ENCODE measurements around the gene MYO1D. TPM values are rescaled to one million over a fixed set of nuclear protein-coding genes. Genes with fewer than 3 reads are reported as not detected.

The MYO1D gene
- total RNA-seq, 1 experiment from 2014 or later: 29.9 TPM

DNA sequence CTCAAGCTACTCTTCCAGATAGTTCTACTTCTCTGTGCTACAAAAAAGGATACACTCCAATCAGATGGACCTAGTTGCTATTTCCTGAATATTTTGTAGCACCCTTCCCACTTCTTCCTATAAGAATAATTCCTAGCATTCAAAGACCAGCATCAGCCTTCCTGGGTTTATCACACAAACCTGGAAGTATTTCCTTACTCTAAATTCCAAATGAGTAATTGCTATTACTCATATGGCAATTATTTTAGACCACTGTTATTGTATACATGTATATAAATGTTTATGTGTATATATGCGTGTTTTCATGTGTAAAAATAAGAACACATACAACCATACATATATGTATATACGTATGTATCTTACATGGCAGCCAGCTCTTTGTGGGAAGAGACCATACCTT is 130.6 kb downstream of the MYO1D start (continued):
- TF ChIP-seq MXD4 (CRISPR knock-in tag; IDR thresholded peaks at IDR 0.05; ENCODE audit: borderline replicate concordance) (no peak), CREB1 (CRISPR knock-in tag; IDR thresholded peaks at IDR 0.05) (no peak), PRRX2 (CRISPR knock-in tag; IDR thresholded peaks at IDR 0.05) (no peak), RORB (CRISPR knock-in tag; IDR thresholded peaks at IDR 0.05) (no peak)
- TF ChIP-seq, protein P1, sequence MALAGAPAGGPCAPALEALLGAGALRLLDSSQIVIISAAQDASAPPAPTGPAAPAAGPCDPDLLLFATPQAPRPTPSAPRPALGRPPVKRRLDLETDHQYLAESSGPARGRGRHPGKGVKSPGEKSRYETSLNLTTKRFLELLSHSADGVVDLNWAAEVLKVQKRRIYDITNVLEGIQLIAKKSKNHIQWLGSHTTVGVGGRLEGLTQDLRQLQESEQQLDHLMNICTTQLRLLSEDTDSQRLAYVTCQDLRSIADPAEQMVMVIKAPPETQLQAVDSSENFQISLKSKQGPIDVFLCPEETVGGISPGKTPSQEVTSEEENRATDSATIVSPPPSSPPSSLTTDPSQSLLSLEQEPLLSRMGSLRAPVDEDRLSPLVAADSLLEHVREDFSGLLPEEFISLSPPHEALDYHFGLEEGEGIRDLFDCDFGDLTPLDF (CRISPR knock-in tag; IDR thresholded peaks at IDR 0.05): no peak

DNA sequence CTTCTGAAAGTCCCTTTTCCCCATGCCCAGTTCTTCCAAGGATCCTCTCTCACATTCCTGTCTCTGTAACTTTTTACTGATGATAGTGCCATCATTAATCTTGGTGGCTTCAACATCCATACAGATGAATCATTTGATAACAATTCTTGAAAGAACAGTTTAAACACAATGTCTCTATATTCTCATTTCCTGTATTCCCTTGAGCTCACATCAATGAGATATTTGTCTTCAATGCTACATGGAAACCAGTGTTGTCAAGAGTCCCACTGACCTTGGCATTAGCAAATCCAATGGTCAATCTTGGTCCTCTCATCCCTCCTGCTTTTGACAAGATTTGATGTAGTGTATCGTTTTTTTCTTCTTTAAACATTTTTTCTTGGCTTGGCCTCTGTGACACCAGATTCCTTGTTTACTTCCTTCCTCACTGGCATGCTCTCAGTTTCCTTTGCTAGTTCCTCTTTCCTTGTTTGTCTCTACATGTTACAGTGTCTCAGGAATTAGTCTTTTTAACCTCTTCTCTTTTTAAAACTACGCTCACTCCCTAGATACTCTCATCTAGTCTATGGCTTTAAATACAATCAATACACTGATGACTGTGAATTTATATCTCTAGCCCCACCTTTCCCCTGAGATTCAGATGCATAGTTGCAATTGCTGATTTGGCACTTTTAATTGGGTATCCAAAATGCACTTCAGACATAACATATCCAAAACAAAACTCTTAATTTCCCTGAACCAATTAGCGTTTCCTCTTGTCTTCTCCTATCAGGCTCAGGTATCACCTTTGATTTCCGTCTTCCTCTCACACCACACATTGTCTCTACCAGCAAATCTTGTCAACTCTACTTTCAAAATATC is 134.0 kb downstream of the MYO1D start:
- Mint-ChIP-seq H3K4me1 (no peaks in the 10 kb centered on the region), H3K27me3 (ENCODE audit: low read depth) (no peaks in the 10 kb centered on the region), H3K4me3 (no peak overlapping the region), H3K9me3 (0 out of 2 replicates have a peak, but pooled peaks cover 5% of the 10 kb centered on the region), H3K36me3 (no peaks in the 10 kb centered on the region; the same call in 1 of the 2 replicates), H3K27ac (no peak overlapping the region)
- TF ChIP-seq, protein P2, sequence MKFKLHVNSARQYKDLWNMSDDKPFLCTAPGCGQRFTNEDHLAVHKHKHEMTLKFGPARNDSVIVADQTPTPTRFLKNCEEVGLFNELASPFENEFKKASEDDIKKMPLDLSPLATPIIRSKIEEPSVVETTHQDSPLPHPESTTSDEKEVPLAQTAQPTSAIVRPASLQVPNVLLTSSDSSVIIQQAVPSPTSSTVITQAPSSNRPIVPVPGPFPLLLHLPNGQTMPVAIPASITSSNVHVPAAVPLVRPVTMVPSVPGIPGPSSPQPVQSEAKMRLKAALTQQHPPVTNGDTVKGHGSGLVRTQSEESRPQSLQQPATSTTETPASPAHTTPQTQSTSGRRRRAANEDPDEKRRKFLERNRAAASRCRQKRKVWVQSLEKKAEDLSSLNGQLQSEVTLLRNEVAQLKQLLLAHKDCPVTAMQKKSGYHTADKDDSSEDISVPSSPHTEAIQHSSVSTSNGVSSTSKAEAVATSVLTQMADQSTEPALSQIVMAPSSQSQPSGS (CRISPR knock-in tag; IDR thresholded peaks at IDR 0.05; ENCODE audit: borderline replicate concordance, low read depth): no peak
- TF ChIP-seq TEAD1 (CRISPR knock-in tag; IDR thresholded peaks at IDR 0.05): no peak
- TF ChIP-seq ZNF423 (CRISPR knock-in tag; IDR thresholded peaks at IDR 0.05): no peak
- TF ChIP-seq, protein P3, sequence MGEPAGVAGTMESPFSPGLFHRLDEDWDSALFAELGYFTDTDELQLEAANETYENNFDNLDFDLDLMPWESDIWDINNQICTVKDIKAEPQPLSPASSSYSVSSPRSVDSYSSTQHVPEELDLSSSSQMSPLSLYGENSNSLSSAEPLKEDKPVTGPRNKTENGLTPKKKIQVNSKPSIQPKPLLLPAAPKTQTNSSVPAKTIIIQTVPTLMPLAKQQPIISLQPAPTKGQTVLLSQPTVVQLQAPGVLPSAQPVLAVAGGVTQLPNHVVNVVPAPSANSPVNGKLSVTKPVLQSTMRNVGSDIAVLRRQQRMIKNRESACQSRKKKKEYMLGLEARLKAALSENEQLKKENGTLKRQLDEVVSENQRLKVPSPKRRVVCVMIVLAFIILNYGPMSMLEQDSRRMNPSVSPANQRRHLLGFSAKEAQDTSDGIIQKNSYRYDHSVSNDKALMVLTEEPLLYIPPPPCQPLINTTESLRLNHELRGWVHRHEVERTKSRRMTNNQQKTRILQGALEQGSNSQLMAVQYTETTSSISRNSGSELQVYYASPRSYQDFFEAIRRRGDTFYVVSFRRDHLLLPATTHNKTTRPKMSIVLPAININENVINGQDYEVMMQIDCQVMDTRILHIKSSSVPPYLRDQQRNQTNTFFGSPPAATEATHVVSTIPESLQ (CRISPR knock-in tag; IDR thresholded peaks at IDR 0.05): no peak
- TF ChIP-seq ZNF138 (CRISPR knock-in tag; conservative IDR thresholded peaks at IDR 0.05): no peak
- no peak for TF ChIP-seq FOXJ3 (CRISPR knock-in tag; IDR thresholded peaks at IDR 0.05; ENCODE audit: borderline replicate concordance)
- no peak for TF ChIP-seq CBFB (CRISPR knock-in tag; IDR thresholded peaks at IDR 0.05; ENCODE audit: low read depth)
- TF ChIP-seq NR2C2 (CRISPR knock-in tag; IDR thresholded peaks at IDR 0.05): no peak
- ChIA-PET CTCF (interaction anchor here (0.9 to 1.2 kb wide), 2 partner anchors 84 to 296 kb away, joined by 3 to 4 read pairs; no protein-coding TSS in a partner anchor), POLR2A (no interaction called here)
- DNase-seq (ENCODE audit: low spot score) (no peak), ATAC-seq (no peak)

DNA sequence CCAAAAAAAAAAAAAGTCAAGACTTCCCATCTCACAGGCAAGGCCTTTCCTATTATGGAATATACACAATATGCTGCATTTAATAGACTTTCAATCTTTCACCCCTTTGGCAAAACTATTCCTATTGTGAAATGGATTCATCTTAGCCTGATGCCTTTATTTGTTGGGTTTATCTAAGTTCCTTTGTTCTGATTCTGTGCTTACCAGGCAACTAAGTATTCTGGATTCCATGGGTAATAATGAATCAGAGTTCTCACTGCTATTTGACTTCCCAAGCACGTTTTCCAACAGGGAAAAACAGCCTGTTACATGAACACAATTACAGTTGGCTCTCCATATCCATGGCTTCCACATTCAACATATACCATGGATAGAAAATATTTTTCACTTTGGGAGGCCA is 135.5 kb downstream of the MYO1D start:
- TF ChIP-seq SMAD3 (CRISPR knock-in tag; IDR thresholded peaks at IDR 0.05; ENCODE audit: borderline replicate concordance): no peak
- Mint-ChIP-seq H3K4me3 (no peak overlapping the region), H3K27ac (no peak overlapping the region), H3K36me3 (no peaks in the 10 kb centered on the region; the same call in 1 of the 2 replicates), H3K9me3 (0 out of 2 replicates have a peak, but pooled peaks cover 5% of the 10 kb centered on the region), H3K4me1 (no peaks in the 10 kb centered on the region), H3K27me3 (ENCODE audit: low read depth) (no peaks in the 10 kb centered on the region)
- ChIA-PET POLR2A (no interaction called here), CTCF (no interaction called here)
- DNase-seq (ENCODE audit: low spot score) (no peak), ATAC-seq (no peak)

DNA sequence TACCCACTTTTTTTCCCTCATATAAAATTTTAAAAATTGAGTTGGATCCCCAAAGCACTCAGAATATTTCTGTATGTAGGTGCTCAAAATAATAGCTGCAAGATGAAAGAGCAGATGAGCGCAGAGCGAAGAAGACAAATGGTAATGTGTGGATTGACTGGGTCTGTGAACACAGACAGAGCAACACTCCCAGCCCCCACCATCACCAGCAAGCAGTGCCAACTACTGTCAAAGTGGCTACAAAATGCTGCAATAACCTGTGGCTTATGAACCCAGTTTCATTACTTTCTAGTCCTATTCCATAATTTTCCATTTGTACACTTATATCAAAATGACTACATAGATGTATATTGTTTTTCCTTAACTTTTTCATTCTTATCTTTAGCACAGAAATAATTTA is 137.2 kb downstream of the MYO1D start:
- no peak overlapping the region for H3K27ac Mint-ChIP-seq
- no peaks in the 10 kb centered on the region for H3K27me3 Mint-ChIP-seq (ENCODE audit: low read depth)
- H3K4me3 Mint-ChIP-seq: no peak overlapping the region
- DNase-seq (ENCODE audit: low spot score): no peak
- POLR2A ChIA-PET: no interaction called here
- H3K4me1 Mint-ChIP-seq: no peaks in the 10 kb centered on the region
- no peaks in the 10 kb centered on the region; the same call in 1 of the 2 replicates for H3K36me3 Mint-ChIP-seq
- 0 out of 2 replicates have a peak, but pooled peaks cover 5% of the 10 kb centered on the region for H3K9me3 Mint-ChIP-seq
- ATAC-seq: no peak
- CTCF ChIA-PET: no interaction called here
- TF ChIP-seq, protein P1 (CRISPR knock-in tag; IDR thresholded peaks at IDR 0.05): no peak
- no peak for TF ChIP-seq NR1H2 (CRISPR knock-in tag; IDR thresholded peaks at IDR 0.05)
- TF ChIP-seq GABPB1 (CRISPR knock-in tag; IDR thresholded peaks at IDR 0.05): no peak
- TF ChIP-seq, protein P4, sequence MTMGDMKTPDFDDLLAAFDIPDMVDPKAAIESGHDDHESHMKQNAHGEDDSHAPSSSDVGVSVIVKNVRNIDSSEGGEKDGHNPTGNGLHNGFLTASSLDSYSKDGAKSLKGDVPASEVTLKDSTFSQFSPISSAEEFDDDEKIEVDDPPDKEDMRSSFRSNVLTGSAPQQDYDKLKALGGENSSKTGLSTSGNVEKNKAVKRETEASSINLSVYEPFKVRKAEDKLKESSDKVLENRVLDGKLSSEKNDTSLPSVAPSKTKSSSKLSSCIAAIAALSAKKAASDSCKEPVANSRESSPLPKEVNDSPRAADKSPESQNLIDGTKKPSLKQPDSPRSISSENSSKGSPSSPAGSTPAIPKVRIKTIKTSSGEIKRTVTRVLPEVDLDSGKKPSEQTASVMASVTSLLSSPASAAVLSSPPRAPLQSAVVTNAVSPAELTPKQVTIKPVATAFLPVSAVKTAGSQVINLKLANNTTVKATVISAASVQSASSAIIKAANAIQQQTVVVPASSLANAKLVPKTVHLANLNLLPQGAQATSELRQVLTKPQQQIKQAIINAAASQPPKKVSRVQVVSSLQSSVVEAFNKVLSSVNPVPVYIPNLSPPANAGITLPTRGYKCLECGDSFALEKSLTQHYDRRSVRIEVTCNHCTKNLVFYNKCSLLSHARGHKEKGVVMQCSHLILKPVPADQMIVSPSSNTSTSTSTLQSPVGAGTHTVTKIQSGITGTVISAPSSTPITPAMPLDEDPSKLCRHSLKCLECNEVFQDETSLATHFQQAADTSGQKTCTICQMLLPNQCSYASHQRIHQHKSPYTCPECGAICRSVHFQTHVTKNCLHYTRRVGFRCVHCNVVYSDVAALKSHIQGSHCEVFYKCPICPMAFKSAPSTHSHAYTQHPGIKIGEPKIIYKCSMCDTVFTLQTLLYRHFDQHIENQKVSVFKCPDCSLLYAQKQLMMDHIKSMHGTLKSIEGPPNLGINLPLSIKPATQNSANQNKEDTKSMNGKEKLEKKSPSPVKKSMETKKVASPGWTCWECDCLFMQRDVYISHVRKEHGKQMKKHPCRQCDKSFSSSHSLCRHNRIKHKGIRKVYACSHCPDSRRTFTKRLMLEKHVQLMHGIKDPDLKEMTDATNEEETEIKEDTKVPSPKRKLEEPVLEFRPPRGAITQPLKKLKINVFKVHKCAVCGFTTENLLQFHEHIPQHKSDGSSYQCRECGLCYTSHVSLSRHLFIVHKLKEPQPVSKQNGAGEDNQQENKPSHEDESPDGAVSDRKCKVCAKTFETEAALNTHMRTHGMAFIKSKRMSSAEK (CRISPR knock-in tag; IDR thresholded peaks at IDR 0.05; ENCODE audit: borderline replicate concordance): no peak
- TF ChIP-seq CREM (CRISPR knock-in tag; IDR thresholded peaks at IDR 0.05): no peak
- no peak for TF ChIP-seq SOX15 (CRISPR knock-in tag; IDR thresholded peaks at IDR 0.05)
- TF ChIP-seq MXD4 (CRISPR knock-in tag; IDR thresholded peaks at IDR 0.05; ENCODE audit: borderline replicate concordance): no peak
- TF ChIP-seq ELF4 (CRISPR knock-in tag; IDR thresholded peaks at IDR 0.05; ENCODE audit: low read depth): no peak
